GM19238 (cell line): Measurements from ENCODE around the gene GAS2L2.
"Not testable (repeated sequence)": the region's sequence is repeated elsewhere in the genome, so short reads cannot be mapped to it uniquely, and the experiment has no call there.

Experiments used
- DNase-seq: peaks from one replicate; pipeline ENCODE4 v3.0.0; 2011; ENCODE audit warnings: low spot score; ENCODE audit not compliant: insufficient read length

GAS2L2 gene

DNA sequence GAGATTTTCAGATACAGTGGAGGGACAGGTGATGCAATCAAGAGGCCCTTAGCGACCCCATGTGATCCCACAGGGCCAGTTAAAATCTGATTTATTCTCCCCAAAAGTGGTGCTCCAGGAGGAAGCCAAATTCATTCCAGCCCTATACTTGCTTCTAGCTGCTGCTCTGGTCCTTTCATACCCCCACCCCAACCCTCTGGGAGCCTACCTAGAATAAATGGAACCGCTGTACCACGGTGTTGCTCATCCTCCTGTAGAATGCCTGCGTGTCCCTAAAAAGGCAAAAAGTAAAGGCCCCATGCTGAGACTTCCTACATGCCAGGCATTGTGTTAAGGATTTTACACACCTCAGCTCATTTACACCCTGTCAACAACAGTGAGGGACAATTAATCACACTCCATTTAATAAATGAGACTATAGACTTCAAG is 23.6 kb downstream of the GAS2L2 start:
- DNase-seq: no peak

DNA sequence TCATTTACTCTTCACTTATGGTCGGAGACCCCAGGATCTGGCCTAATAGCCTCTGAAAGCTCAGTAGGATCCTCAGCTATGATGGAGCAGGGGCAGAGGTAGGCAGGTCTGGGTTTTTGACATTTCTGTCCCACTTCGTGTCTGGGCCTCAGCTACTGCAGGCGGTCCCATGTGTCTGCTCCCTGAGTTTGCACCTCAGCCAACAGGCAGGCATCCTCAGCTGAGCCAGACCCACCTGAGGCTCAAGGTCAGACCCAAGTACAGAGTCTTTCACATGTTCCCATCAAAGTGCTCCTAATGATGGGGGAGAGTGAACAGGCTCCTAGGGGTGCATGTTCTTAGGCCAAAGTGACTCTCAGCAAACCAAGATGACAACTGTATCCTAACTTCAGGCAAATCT is 24.5 kb downstream of the GAS2L2 start:
- no peak for DNase-seq

DNA sequence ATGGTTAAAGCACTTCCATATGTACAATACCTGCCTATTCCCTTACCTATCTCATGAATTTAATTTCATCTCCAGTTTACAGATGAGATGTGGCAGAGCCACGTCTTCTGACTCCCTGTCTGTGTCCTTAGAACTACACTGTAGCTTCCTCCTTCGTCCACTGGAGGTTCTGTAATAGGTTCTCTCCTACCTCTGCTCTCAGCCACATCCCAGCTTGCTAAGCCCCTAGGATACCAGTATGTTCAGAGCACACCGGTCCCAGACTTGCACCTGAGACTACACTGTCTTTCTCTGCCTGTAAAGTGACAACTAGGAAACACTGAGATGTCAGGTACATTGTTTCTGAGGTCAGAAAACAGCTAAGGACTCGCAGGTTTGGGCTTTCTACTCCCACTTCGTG is 25.4 kb downstream of the GAS2L2 start:
- no peak for DNase-seq

DNA sequence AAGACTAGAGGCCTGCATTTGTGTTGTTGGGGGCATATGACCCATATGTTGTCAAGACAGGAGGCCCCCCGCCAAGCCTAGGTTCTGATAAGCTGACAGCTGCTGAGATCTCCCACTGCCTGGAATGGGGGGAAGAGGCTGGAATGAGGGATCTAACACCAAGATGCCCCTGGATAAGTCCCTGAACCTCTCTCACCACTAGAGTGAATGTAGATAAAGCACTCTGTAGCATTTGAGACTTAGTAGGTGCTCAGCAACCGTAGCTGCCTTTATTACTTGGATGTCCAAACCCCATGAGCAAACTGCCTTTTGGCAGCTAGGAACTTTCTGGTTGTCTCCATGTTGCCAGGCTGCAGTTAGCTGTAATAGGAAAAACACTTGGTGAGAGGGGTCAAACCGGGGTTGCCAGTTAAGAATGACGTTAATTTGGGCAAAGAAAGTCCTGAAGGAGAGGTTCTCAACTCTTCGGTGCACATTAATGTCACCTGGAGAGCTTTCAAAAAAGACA is 26.0 kb downstream of the GAS2L2 start:
- DNase-seq: no peak

DNA sequence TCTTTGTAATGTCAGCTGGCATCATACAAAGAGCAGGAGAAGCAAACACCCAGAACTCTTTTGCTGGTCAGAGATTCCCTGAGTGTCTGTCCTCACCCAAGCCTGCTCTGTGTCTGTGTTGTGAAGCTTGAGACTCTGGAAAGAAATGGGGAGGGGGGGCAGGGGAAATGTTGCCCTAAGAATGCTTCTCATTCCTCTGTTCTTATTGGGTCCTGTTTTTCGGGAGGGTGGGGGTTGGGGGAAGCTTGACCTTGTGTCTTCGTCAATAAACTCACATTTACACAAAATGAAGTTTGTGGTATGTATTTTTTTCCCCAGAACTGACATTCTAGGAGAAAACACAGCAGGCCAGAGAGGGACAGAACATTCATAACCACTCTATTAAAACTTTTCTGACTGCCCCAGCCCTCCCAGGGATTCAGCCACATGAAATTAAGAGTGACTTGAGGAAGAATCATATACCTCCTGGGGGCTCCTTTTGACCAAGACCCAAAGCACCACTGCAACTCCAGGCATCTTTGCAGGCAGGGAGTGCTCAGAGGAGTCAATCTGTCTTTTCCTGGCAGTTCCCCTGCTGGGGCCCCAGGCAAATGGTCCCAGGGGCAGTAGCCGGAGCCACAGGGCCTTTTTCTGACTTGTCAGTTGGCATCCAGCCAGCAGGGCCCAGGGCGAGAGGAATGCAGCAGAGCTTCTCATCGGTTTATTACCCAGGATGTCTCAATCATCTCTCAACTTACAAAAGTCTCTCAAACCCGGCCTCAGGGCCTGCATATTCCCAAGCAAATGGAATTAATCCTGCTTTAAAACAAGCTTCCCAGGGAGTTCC is 26.7 kb downstream of the GAS2L2 start:
- no peak for DNase-seq

DNA sequence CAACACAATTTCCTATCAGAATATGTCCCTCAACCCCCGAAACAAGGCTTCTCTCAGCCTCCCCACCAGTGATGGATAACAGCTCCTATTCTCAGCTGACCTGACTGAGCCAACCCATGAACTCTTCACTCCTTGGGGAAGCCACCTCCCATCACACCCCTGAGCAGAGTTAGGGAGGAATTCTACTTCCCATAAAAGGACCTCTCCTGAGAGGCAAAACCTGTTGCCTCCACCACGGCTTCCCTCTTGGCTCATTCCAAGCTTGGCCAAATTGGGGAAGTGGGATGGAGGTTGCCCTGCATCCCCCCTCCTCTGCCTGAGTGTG is 27.3 kb downstream of the GAS2L2 start:
- DNase-seq: no peak

DNA sequence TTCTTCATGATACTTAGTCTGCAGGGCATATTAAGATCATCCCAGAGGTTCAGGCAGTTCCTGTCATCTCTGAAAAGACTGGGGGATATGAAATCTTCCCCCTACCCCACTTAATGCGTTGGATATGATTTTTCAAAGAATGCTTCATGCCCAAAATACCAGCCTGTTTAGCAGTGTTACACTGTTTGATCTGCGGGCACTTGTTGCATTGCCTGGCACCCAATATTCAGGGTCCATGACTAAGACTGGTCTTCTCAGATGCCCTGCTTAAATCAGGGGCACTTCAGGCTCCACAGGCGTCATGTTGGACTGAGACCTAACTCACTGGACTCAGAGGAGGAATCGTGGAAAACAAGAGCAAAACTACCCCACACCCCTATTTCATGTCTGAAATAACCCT is 28.0 kb downstream of the GAS2L2 start:
- no peak for DNase-seq

DNA sequence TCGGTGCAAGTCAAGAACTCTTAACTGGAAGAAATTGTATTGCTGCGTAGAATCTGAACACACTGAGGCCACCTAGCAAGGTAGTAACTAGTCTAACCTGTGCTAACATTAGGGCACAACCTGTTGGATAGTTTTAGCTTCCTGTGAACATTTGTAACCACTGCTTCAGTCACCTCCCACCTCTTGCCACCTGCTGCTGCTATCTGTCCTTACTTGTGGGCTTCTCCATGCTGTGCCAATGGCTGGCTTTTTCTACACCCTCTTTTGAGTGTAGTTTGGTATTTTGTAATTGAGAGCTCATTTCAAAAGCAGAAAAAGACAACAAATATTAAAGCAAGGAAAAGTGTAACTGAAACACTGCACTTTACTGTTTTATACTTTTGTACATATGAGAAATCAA is 29.3 kb downstream of the GAS2L2 start:
- DNase-seq: no peak

DNA sequence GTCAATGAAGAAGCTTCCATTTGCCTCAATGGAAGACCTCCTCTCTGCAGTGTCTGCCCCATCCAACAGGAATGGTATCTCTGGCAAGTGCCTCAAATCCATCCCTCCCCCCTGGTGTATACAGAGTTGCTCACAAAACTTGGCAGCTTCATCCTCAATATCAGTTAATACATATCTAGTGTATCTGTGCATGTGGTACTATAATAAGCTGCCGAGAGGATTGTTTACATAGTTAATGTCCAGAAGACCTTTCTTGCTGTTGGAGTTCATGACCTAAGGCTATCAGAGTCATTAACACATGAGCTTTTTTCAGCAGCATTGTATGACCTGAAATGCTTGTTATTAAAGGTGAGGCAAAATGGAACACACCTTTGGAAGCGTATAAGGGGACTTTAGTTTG is 35.6 kb downstream of the GAS2L2 start:
- DNase-seq: no peak

DNA sequence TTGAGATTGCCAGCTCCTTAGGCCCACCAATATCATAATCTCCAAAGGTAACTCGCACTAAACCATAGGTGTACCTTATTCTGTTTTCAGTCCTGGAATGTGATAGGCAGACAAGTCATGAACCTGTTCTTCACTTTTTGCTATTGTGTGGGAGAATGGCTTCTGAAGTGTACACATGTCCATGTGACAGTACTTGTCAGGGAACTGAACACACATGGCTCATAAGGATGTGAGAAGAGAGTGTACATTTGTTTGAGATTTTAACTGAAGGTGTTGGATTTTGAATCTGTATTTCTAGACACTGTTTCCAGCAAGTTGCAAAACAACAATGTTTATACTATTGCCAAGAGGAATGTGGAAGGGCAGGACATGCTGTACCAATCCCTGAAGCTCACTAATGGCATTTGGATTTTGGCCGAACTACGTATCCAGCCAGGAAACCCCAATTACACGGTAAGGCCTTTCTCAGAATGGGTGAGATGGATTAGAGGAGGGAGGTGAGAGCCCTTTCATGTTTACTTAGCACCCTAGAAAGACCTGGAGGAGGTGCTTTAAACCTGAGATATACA is 36.1 kb downstream of the GAS2L2 start:
- DNase-seq: no peak

DNA sequence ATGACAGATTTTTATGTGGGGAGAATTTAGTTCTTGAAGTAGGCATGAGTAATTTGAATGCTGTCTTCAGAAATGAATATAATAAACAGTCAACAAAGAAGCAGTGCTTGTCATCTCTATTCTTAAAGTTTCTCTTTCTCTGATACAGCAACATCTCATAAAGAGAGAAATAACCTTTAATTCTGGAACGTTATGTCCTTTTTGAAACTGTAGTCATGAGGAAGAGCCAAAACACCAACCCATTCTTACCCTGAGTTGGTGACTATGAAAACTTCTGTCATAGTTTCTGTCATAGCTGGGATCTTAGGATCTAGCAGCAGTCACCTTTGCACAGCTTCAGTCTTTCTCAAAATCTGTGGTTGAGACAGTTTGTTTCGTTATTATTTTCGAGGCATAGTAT is 36.9 kb downstream of the GAS2L2 start:
- no peak for DNase-seq

DNA sequence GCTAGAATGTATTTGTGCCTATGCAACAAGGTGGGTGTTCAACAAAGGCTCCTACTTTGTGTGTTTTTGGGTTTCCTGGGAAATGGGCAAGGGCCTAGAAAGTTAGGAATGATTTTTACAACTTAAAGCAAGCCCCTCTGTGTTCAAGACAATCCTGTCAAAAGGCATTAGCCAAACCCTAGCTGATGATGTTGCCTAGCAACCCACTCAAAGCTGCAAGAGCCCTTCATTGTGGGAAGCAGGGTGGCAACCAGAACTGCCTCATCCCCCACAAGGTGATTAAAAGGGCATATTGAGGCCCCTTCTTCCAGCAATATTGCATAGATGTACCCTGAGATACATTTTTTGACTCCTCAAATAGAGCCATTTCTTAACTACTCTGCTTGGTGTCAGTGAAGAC is 37.6 kb downstream of the GAS2L2 start:
- no peak for DNase-seq

DNA sequence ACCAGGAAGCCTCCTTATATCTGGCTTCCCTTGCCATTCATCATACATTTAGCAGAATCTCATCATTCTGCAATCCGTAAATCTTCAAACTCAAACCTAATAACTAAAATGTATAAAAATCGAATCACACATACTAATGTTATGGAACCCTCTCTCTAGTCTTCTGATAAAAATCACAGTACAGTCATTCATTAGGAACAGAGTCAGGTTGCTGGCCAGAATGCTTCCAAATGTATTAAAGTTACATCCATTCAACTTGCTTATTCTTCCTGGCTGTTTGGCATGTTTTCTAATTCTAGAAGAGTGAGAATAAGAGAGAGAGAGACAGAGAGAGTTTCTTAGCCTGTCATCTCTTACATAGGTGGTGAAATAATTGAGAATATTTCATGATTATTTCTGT is 38.1 kb downstream of the GAS2L2 start:
- no peak for DNase-seq

DNA sequence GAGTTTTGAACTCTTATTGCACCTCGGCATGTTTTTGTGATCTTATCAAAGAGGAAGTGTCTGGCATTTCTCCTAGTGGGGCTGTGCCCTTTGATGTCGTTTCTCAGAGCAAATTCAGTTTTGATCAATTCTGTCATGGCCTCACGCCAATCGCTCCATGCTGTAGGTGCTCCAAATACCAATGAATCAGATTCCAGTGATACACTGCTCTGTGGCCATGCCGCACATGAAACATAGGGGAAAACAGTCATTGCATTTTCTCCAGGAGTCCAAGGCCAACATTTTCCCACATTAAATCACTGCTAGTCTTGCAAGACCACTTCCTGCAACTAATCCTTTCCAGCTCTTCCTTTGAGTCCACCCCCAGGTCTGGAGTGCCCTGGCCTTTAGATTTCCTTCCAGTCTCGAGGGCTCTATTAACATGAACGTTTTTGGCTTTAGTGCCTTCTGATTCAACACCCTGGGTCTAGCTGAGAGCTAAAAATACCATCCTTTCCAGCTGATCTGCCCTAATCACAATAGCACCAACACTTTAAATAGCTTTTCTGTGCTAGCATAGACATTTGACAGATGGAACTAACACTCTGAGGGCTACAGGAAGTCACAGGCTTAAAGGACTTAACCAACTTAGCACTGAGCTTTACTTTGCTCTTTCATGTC is 39.8 kb downstream of the GAS2L2 start:
- DNase-seq: no peak

DNA sequence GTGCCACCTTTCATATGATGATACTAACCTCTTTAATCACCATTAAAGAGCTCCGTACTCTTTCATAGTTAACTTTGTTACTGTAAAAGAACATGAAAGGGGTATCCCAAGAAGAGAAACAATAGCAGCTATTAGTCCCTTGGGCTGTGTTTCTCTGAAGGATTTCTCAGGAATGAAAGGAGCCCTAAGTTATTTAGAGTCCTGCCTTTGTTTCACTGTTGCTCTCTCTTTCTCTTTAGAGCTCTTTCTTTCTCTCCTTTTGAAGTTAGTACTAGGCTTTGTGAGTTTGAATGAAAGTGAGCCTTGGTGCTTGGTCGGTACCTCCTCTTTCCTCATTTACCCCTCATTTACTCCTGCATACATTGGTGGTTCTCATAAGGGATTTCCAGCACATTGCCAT is 42.1 kb downstream of the GAS2L2 start:
- no peak for DNase-seq

DNA sequence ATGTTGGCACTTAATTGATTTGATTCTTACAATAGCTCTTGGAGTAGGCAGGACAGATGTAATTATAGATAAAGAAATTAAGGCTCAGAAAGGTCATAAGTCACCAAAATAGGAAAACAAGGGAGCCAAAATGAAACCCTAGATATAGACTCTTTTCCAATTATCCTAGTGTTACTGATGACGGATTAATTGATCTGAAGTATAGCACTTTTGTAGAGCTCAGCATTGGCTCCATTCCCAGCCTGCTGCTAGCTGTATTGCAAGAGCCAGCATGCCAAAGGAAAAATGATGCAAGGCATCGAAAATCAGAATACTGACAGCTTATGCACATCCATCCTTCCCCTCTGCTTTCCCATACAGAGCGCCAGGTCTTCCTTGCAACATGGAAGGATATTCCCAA is 43.2 kb downstream of the GAS2L2 start:
- DNase-seq: no peak

DNA sequence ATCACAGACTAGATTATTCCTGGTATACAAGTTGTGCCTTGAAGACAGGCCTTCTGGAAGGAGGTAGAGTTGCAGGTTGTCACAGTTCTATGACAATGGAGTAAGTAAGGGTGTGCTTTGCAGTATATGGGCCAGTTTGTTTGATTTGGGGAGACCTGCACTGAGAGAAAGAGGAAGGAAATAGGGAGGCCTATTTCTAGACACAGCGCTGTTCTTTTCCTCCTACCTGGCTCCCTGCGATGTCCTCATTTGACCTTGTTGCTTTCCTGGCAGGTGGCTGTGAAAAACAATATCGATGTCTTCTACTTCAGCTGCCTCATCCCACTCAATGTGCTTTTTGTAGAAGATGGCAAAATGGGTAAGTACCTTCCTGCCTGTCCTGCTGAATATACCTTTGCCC is 44.1 kb downstream of the GAS2L2 start:
- DNase-seq: no peak

DNA sequence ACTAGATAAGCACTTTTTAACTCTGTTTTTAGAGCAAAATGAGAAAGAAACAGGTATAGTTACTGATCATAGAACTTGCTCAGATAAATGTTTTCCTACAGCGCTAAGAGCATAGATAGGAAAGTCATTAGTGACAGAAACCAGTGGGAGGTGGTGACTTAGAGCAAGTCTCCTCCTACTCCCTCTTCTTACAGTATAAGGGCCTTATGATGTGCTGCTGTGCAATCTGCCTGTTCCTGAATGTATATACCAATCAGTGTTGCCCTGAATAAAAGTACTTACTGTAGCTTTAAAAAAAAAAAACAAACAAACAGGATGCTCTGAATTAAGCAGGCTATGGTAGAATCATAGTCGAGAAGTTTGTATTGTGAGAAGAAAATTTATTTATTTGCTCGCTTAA is 44.9 kb downstream of the GAS2L2 start:
- no peak for DNase-seq

DNA sequence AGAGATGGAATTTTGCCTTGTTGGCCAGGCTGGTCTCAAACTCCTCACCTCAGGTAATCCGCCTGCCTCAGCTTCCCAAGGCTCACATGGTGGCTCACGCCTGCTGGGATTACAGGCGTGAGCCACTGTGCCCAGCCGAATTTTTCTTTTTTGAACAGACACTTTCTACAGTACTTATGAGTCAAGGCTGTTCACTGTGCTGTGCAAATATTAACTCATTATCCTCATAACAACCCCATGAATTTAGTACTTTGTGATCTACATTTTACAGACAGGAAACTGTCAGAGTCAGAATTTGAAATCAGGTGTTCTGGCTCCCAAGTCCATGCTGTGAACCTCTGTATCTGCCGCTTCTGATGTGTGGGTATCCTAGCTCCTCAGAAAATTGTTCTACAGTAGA is 47.3 kb downstream of the GAS2L2 start:
- DNase-seq: no peak

DNA sequence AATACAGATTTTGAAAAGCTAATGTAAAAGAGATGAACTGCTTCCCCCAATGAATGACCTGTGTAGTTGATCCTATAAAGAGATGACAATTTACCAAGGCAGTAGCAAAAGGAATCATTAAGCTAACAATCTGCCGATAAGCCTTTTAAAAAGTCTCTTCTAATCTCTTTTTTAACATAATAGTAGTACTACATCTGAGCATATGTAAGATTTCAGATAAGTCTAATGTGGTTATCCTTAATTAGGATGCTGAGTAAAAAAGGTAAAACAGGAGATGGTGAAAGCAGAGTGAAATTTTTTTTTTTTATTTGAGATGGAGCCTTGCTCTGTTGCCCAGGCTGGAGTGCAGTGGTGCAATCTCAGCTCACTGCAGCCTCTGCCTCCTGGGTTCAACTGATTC is 47.8 kb downstream of the GAS2L2 start:
- DNase-seq: no peak

DNA sequence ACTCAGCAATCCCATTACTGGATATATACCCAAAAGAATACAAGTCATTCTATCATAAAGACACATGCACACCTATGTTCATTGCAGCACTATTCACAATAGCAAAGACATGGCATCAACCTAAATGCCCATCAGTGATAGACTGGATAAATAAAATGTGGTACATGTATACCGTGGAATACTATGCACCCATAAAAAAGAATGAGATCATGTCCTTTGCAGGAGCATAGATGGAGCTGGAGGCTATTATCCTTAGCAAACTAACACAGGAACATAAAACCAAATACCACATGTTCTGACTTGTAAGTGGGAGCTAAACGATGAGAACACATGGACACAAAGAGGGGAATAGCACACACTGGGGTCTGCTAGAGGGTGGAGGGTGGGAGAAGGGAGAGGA is 49.7 kb downstream of the GAS2L2 start:
- not testable (repeated sequence) for DNase-seq

DNA sequence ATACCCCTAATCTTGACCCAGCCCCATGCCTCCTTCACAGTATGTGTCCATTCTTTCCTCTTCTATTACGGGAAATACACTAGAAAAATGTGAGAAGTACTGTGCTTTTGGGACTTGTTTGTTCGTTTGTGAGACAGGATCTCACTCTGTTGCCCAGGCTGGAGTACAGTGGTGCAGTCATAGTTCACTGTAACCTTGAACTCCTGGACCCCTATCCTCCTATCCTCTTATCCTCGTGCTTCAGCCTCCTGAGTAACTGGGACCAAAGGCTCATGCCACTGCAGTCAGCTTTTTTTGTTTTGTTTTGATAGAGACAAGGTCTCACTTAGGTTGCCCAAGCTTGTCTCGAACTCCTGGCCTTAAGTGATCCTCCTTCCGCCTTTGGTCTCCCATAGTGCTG is 51.5 kb downstream of the GAS2L2 start:
- no peak for DNase-seq

DNA sequence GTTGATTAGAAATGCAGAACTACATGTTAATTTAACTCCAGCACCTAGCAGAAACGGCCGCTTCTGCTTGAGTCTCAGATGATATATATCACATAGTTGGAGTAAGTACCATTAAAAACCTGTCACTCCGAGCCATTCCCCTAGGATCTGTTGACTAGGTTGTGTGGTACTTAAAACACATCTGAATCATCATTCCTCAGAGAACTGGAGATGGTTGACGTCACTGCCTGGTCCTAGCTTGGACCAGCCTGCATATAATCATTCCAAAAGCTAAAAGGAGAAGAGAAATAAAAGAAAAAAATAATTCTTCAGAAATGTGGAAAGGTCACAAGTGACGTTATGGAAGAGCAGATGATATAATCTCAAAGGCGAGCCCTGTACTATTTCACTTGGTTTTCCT is 52.9 kb downstream of the GAS2L2 start:
- DNase-seq: no peak
